ENCODE results near the gene DDX1. TPM values are rescaled to one million over a fixed set of nuclear protein-coding genes. Genes with fewer than 3 reads are reported as not detected.

Gene DDX1
- total and polyA plus RNA-seq, 12 donors = 39.4 to 122 (median 77.2) TPM

- H3K9me3 ChIP-seq (replicated peaks in 1 of 3) = no peaks in the 10 kb centered on the region
- no peak overlapping the region for H3K27ac ChIP-seq
- no peaks in the 10 kb centered on the region for H3K4me1 ChIP-seq (replicated peaks in 1 of 2)
- peak in 1 of 7 donors; percentile 18 for DNase-seq
- TF ChIP-seq POLR2A (IDR thresholded peaks at IDR 0.05) = no peak
- TF ChIP-seq CTCF (IDR thresholded peaks at IDR 0.05) = no peak
- WGBS, 4 donors = 84 to 91% (median 90%) methylated on average over 17 to 31 of the region's 31 CpGs
- H3K27me3 ChIP-seq = no peaks in the 10 kb centered on the region
- H3K36me3 ChIP-seq (replicated peaks in 1 of 2) = no peaks in the 10 kb centered on the region
- intact Hi-C loops (cut with DNase I) = no loop called here
- no peak overlapping the region for H3K4me3 ChIP-seq
Measured at GRCh38 chr2:15653806-15654726, 62.4 kb downstream of the DDX1 start.

- no peak overlapping the region for H3K4me3 ChIP-seq
- no peaks in the 10 kb centered on the region for H3K27me3 ChIP-seq
- intact Hi-C loops (cut with DNase I) = no loop called here
- H3K4me1 ChIP-seq (replicated peaks in 1 of 2) = no peaks in the 10 kb centered on the region
- peak in 1 of 7 donors; percentile 27 for DNase-seq
- no peaks in the 10 kb centered on the region for H3K9me3 ChIP-seq (replicated peaks in 1 of 3)
- H3K36me3 ChIP-seq (replicated peaks in 1 of 2) = no peaks in the 10 kb centered on the region
- no peak for TF ChIP-seq CTCF (IDR thresholded peaks at IDR 0.05)
- no peak for TF ChIP-seq POLR2A (IDR thresholded peaks at IDR 0.05)
- no peak overlapping the region for H3K27ac ChIP-seq
- WGBS, 4 donors = 83 to 93% (median 92%) methylated on average over 3 to 9 of the region's 9 CpGs
Measured at GRCh38 chr2:15654727-15655073, 63.0 kb downstream of the DDX1 start.

DNA sequence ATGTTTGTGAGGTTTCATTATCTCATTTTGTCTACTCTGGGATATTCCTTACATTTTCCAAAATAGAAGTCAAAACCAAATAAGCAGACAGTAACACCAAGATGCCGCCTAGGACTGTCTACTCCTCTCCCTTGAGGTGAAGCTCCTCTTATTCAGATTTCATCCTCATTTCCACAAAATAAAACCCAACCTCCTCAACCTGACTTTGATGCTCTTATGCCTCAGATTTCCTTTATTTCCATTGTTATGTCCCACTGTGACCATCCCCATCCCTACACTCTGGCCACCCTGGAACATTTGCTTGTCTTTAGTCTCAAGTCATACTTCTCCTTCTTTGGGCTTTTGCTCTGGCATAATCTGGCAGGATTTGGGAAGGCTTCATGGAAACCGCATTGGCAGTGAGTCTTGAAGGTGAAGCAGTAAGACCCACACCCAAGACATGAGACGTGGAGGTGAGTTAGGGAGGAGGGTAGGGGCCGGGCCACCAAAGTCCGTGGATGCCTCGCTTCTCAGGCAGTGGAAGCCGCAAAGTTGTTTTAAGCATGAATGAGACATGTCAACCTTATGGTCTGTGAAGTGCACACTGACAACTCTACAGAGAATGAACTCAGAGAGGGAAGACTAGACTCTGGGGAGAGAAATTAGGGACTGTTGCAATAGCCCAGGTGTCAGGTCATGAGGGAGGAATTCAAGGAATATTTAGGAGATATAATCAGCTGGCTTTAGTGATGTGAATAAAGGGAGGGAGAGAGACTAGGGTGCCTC is 63.6 kb downstream of the DDX1 start:
- intact Hi-C loops (cut with DNase I) = no loop called here
- whole genome bisulfite sequencing, 4 donors = 94 to 95% (median 95%) methylated on average over 7 of the region's 7 CpGs
- TF ChIP-seq CTCF (IDR thresholded peaks at IDR 0.05) (no peak), POLR2A (IDR thresholded peaks at IDR 0.05) (no peak)
- DNase-seq = no peak
- H3K4me3 ChIP-seq = no peak overlapping the region
- no peak overlapping the region for H3K27ac ChIP-seq
- no peaks in the 10 kb centered on the region for H3K9me3 ChIP-seq (replicated peaks in 1 of 3)
- H3K27me3 ChIP-seq = no peaks in the 10 kb centered on the region
- no peaks in the 10 kb centered on the region for H3K4me1 ChIP-seq (replicated peaks in 1 of 2)
- H3K36me3 ChIP-seq (replicated peaks in 1 of 2) = no peaks in the 10 kb centered on the region

GRCh38 chr2:15656090-15656489 is 64.4 kb downstream of the DDX1 start:
- no peaks in the 10 kb centered on the region for H3K9me3 ChIP-seq (replicated peaks in 1 of 3)
- H3K27me3 ChIP-seq = no peaks in the 10 kb centered on the region
- WGBS, 4 donors = 91 to 93% (median 92%) methylated on average over 8 of the region's 8 CpGs
- no peak for TF ChIP-seq CTCF (IDR thresholded peaks at IDR 0.05)
- no peak for TF ChIP-seq POLR2A (IDR thresholded peaks at IDR 0.05)
- H3K4me1 ChIP-seq (replicated peaks in 1 of 2) = no peaks in the 10 kb centered on the region
- no peak for DNase-seq
- no peak overlapping the region for H3K4me3 ChIP-seq
- intact Hi-C loops (cut with DNase I) = no loop called here
- H3K27ac ChIP-seq = no peak overlapping the region
- H3K36me3 ChIP-seq (replicated peaks in 1 of 2) = no peaks in the 10 kb centered on the region

All from adrenal gland (tissue), 12 donors.